Activated naive CD8-positive, alpha-beta T cell treated with anti-CD3 and anti-CD28 coated beads, Interleukin-2, amount 50 U/mL, for 24 hours (primary cell): ENCODE results near the gene NRXN2.

Source experiments
- ATAC-seq: fragments of 150-1000 bp; cut with Tn5 transposase; one replicate; pipeline ENCODE4 v1.10.0; 2021
- DNase-seq: peaks from one replicate; pipeline ENCODE4 v3.0.0; 2021
- H3K27ac Mint-ChIP-seq: one replicate; pipeline ENCODE4 v1.8.0; 2021; ENCODE audit warnings: mild to moderate bottlenecking, mixed read lengths
- H3K27me3 Mint-ChIP-seq: one replicate; pipeline ENCODE4 v1.8.0; 2021; ENCODE audit warnings: mixed read lengths
- H3K36me3 Mint-ChIP-seq: one replicate; pipeline ENCODE4 v1.8.0; 2021; ENCODE audit warnings: low read depth, mixed read lengths
- H3K4me1 Mint-ChIP-seq: one replicate; pipeline ENCODE4 v1.8.0; 2021; ENCODE audit warnings: mixed read lengths
- H3K4me3 Mint-ChIP-seq: one replicate; pipeline ENCODE4 v1.8.0; 2021; ENCODE audit warnings: mild to moderate bottlenecking, moderate library complexity, mixed read lengths
- H3K9me3 Mint-ChIP-seq: one replicate; pipeline ENCODE4 v1.8.0; 2021; ENCODE audit warnings: mixed read lengths

Gene NRXN2

GRCh38 chr11:64628596-64628995 is 94.4 kb downstream of the NRXN2 start:
- Mint-ChIP-seq H3K27me3 (peaks cover 2% of the 10 kb centered on the region), H3K4me3 (no peak overlapping the region), H3K36me3 (no peaks in the 10 kb centered on the region), H3K9me3 (no peaks in the 10 kb centered on the region), H3K4me1 (peaks cover 2% of the 10 kb centered on the region), H3K27ac (no peak overlapping the region)
- DNase-seq (no peak), ATAC-seq (no peak)

- ATAC-seq (no peak), DNase-seq (no peak)
- H3K4me1 Mint-ChIP-seq = no peaks in the 10 kb centered on the region
- no peaks in the 10 kb centered on the region for H3K36me3 Mint-ChIP-seq
- H3K9me3 Mint-ChIP-seq = no peaks in the 10 kb centered on the region
- no peak overlapping the region for H3K27ac Mint-ChIP-seq
- peaks cover 2% of the 10 kb centered on the region for H3K27me3 Mint-ChIP-seq
- no peak overlapping the region for H3K4me3 Mint-ChIP-seq
These were observed 95.6 kb downstream of the NRXN2 start for GRCh38 chr11:64627371-64627770.

GRCh38 chr11:64626637-64627036 is 96.4 kb downstream of the NRXN2 start:
- no peak overlapping the region for H3K4me3 Mint-ChIP-seq
- no peaks in the 10 kb centered on the region for H3K36me3 Mint-ChIP-seq
- no peak overlapping the region for H3K27ac Mint-ChIP-seq
- ATAC-seq = no peak
- H3K27me3 Mint-ChIP-seq = no peaks in the 10 kb centered on the region
- no peak for DNase-seq
- no peaks in the 10 kb centered on the region for H3K4me1 Mint-ChIP-seq
- no peaks in the 10 kb centered on the region for H3K9me3 Mint-ChIP-seq

- Mint-ChIP-seq H3K36me3 (no peaks in the 10 kb centered on the region), H3K27me3 (no peaks in the 10 kb centered on the region), H3K4me3 (no peak overlapping the region), H3K4me1 (no peaks in the 10 kb centered on the region), H3K9me3 (no peaks in the 10 kb centered on the region), H3K27ac (no peak overlapping the region)
- DNase-seq (no peak), ATAC-seq (no peak)
These were observed 98.0 kb downstream of the NRXN2 start for GRCh38 chr11:64624883-64625481.

GRCh38 chr11:64622681-64623080 is 100.3 kb downstream of the NRXN2 start:
- DNase-seq = no peak
- ATAC-seq = no peak
- Mint-ChIP-seq H3K27ac (no peak overlapping the region), H3K9me3 (no peaks in the 10 kb centered on the region), H3K4me3 (no peak overlapping the region), H3K36me3 (no peaks in the 10 kb centered on the region), H3K4me1 (no peaks in the 10 kb centered on the region), H3K27me3 (no peaks in the 10 kb centered on the region)

- DNase-seq (no peak), ATAC-seq (no peak)
- H3K4me3 Mint-ChIP-seq = no peak overlapping the region
- H3K27ac Mint-ChIP-seq = no peak overlapping the region
- H3K27me3 Mint-ChIP-seq = no peaks in the 10 kb centered on the region
- H3K4me1 Mint-ChIP-seq = no peaks in the 10 kb centered on the region
- no peaks in the 10 kb centered on the region for H3K9me3 Mint-ChIP-seq
- no peaks in the 10 kb centered on the region for H3K36me3 Mint-ChIP-seq
These were observed 101.5 kb downstream of the NRXN2 start for GRCh38 chr11:64621283-64622019.

- no peaks in the 10 kb centered on the region for H3K9me3 Mint-ChIP-seq
- no peaks in the 10 kb centered on the region for H3K27me3 Mint-ChIP-seq
- no peak for DNase-seq
- H3K4me3 Mint-ChIP-seq = no peak overlapping the region
- no peak for ATAC-seq
- H3K27ac Mint-ChIP-seq = no peak overlapping the region
- H3K36me3 Mint-ChIP-seq = no peaks in the 10 kb centered on the region
- no peaks in the 10 kb centered on the region for H3K4me1 Mint-ChIP-seq
These were observed 102.5 kb downstream of the NRXN2 start for GRCh38 chr11:64620381-64620971.

- H3K36me3 Mint-ChIP-seq = no peaks in the 10 kb centered on the region
These were observed 103.1 kb downstream of the NRXN2 start for GRCh38 chr11:64619811-64620380.

GRCh38 chr11:64619196-64619595 is 103.8 kb downstream of the NRXN2 start:
- H3K9me3 Mint-ChIP-seq = no peaks in the 10 kb centered on the region
- H3K27me3 Mint-ChIP-seq = no peaks in the 10 kb centered on the region
- H3K4me1 Mint-ChIP-seq = no peaks in the 10 kb centered on the region
- no peak overlapping the region for H3K4me3 Mint-ChIP-seq
- no peak overlapping the region for H3K27ac Mint-ChIP-seq
- ATAC-seq (no peak), DNase-seq (no peak)
- H3K36me3 Mint-ChIP-seq = no peaks in the 10 kb centered on the region

More at GRCh38 chr11:64619811-64620380, 103.1 kb downstream of the NRXN2 start:
- no peaks in the 10 kb centered on the region for H3K27me3 Mint-ChIP-seq
- ATAC-seq = peak; percentile 26
- no peak overlapping the region for H3K27ac Mint-ChIP-seq
- DNase-seq = no peak
- no peaks in the 10 kb centered on the region for H3K4me1 Mint-ChIP-seq
- H3K4me3 Mint-ChIP-seq = no peak overlapping the region
- no peaks in the 10 kb centered on the region for H3K9me3 Mint-ChIP-seq

- no peak overlapping the region for H3K4me3 Mint-ChIP-seq
- no peaks in the 10 kb centered on the region for H3K9me3 Mint-ChIP-seq
- ATAC-seq = no peak
- DNase-seq = no peak
- H3K27ac Mint-ChIP-seq = no peak overlapping the region
- no peaks in the 10 kb centered on the region for H3K36me3 Mint-ChIP-seq
- H3K4me1 Mint-ChIP-seq = peaks cover 4% of the 10 kb centered on the region
- H3K27me3 Mint-ChIP-seq = no peaks in the 10 kb centered on the region
These were observed 106.2 kb downstream of the NRXN2 start for GRCh38 chr11:64616817-64617216.

- Mint-ChIP-seq H3K27me3 (no peaks in the 10 kb centered on the region), H3K4me3 (no peak overlapping the region), H3K27ac (no peak overlapping the region), H3K4me1 (peaks cover 6% of the 10 kb centered on the region), H3K36me3 (no peaks in the 10 kb centered on the region), H3K9me3 (no peaks in the 10 kb centered on the region)
- no peak for ATAC-seq
- no peak for DNase-seq
These were observed 108.1 kb downstream of the NRXN2 start for GRCh38 chr11:64614917-64615316.

GRCh38 chr11:64613648-64614047 is 109.3 kb downstream of the NRXN2 start:
- no peaks in the 10 kb centered on the region for H3K27me3 Mint-ChIP-seq
- H3K4me1 Mint-ChIP-seq = peaks cover 6% of the 10 kb centered on the region
- H3K4me3 Mint-ChIP-seq = no peak overlapping the region
- H3K36me3 Mint-ChIP-seq = no peaks in the 10 kb centered on the region
- DNase-seq (no peak), ATAC-seq (no peak)
- H3K9me3 Mint-ChIP-seq = no peaks in the 10 kb centered on the region
- no peak overlapping the region for H3K27ac Mint-ChIP-seq

- H3K4me3 Mint-ChIP-seq = no peak overlapping the region
- ATAC-seq (no peak), DNase-seq (no peak)
- H3K9me3 Mint-ChIP-seq = no peaks in the 10 kb centered on the region
- H3K4me1 Mint-ChIP-seq = peaks cover 6% of the 10 kb centered on the region
- no peaks in the 10 kb centered on the region for H3K27me3 Mint-ChIP-seq
- H3K27ac Mint-ChIP-seq = no peak overlapping the region
- no peaks in the 10 kb centered on the region for H3K36me3 Mint-ChIP-seq
These were observed 110.9 kb downstream of the NRXN2 start for GRCh38 chr11:64611869-64612646.

- Mint-ChIP-seq H3K4me1 (peaks cover 6% of the 10 kb centered on the region), H3K4me3 (no peak overlapping the region), H3K27ac (no peak overlapping the region), H3K27me3 (no peaks in the 10 kb centered on the region), H3K9me3 (no peaks in the 10 kb centered on the region), H3K36me3 (no peaks in the 10 kb centered on the region)
- no peak for ATAC-seq
- no peak for DNase-seq
These were observed 111.8 kb downstream of the NRXN2 start for GRCh38 chr11:64611176-64611575.
